ENCODE data around the gene CEPT1. TPM values are rescaled to one million over a fixed set of nuclear protein-coding genes. Genes with fewer than 3 reads are reported as not detected.

CEPT1 gene
- total and polyA plus RNA-seq, 8 donors: 8.5 to 23.8 (median 13.1) TPM

DNA sequence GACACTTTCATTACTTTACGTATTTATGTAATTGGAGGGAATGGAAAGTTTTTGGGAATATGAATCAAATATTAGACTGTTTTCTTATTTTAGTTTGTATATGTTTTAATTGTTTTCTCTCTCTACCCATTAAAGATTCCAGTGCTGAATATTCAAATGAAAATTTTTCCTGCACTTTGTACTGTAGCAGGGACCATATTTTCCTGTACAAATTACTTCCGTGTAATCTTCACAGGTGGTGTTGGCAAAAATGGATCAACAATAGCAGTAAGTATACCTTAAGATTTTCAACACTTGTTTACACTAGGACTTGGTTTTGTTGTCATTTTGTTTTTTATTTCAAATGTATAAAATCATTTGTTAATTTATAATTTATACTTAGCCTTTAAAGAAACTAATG is 42.0 kb downstream of the CEPT1 start:
- Histone ChIP-seq H3K27ac (no peak overlapping the region), H3K36me3 (peaks cover 0 to 19% (median 4%) of the 10 kb centered on the region in 3 donors), H3K9me3 (no peaks in the 10 kb centered on the region), H3K4me3 (no peak overlapping the region), H3K4me1 (peaks cover 0 to 6% (median 0%) of the 10 kb centered on the region in 3 donors), H3K27me3 (no peaks in the 10 kb centered on the region)
- intact Hi-C loops (cut with DNase I): no loop called here
- TF ChIP-seq, protein P1, sequence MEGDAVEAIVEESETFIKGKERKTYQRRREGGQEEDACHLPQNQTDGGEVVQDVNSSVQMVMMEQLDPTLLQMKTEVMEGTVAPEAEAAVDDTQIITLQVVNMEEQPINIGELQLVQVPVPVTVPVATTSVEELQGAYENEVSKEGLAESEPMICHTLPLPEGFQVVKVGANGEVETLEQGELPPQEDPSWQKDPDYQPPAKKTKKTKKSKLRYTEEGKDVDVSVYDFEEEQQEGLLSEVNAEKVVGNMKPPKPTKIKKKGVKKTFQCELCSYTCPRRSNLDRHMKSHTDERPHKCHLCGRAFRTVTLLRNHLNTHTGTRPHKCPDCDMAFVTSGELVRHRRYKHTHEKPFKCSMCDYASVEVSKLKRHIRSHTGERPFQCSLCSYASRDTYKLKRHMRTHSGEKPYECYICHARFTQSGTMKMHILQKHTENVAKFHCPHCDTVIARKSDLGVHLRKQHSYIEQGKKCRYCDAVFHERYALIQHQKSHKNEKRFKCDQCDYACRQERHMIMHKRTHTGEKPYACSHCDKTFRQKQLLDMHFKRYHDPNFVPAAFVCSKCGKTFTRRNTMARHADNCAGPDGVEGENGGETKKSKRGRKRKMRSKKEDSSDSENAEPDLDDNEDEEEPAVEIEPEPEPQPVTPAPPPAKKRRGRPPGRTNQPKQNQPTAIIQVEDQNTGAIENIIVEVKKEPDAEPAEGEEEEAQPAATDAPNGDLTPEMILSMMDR (IDR thresholded peaks at IDR 0.05): no peak
- ATAC-seq: peak in 2 of 4 donors; percentile 40 to 50
- WGBS, 2 donors: 77 to 83% methylated on average over 2 of the region's 2 CpGs
- no peak for DNase-seq
- FAIRE-seq: peak; percentile 69

DNA sequence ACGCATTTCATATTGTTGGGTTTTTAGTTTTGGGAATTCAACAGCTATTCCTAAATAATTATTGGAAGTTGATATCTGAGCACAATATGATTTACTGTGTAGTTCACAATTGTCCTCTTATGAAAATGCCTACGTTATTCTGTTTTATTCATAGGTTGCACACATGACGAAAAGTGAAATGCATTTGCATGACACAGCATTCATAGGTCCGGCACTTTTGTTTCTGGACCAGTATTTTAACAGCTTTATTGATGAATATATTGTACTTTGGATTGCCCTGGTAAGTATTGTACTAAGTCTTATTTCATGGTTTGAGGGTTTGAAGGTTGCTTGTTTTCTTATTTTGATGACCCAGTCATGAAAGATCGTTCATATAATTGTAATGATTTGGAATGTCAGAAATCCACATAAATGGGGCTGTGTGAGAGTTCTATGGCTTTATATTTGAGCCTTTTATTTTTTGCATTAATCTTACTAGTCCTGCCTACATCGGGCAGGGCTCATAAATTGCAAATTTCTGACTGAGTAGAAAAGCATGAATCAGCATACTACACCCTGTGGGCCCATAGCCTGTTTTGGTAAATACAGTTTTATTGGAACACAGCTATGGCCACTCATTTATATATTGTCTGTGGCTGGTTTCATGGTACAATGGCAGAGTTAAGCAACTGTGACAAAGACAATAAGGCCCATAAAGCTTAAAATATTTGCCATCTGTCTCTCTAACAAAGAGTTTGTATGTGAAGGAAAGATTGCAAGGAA is 43.5 kb downstream of the CEPT1 start:
- TF ChIP-seq, protein P1 (IDR thresholded peaks at IDR 0.05): no peak
- H3K27me3 ChIP-seq: no peaks in the 10 kb centered on the region
- H3K4me1 ChIP-seq: peaks cover 0 to 6% (median 0%) of the 10 kb centered on the region in 3 donors
- H3K4me3 ChIP-seq: no peak overlapping the region
- no peaks in the 10 kb centered on the region for H3K9me3 ChIP-seq
- no peak for FAIRE-seq
- intact Hi-C loops (cut with DNase I): no loop called here
- no peak overlapping the region for H3K27ac ChIP-seq
- peaks cover 0 to 33% (median 11%) of the 10 kb centered on the region in 3 donors for H3K36me3 ChIP-seq
- ATAC-seq: no peak
- DNase-seq: no peak
- 95 to 97% methylated on average over 6 of the region's 6 CpGs for WGBS, 2 donors

DNA sequence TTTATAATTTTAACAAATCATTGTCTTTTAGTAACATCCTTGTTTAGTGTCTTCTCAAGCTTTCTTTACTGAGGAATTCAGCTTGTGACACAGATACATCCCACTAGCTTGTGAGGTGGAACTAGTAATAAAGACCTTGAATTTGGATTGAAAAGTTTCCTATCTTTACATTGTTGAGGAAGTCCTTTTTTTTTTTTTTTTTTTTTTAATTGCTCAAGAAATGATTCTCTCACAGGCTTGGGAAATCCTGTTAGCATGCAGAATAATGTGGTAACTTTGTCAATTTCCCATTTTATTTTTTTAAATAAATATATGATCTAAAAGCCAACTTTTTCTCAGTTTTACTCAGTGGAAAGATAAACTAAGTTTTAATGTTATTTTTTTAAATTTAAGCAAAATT is 44.6 kb downstream of the CEPT1 start:
- Histone ChIP-seq H3K4me3 (no peak overlapping the region), H3K27ac (no peak overlapping the region), H3K9me3 (no peaks in the 10 kb centered on the region), H3K27me3 (no peaks in the 10 kb centered on the region), H3K4me1 (peaks cover 0 to 6% (median 0%) of the 10 kb centered on the region in 3 donors), H3K36me3 (peaks cover 0 to 42% (median 11%) of the 10 kb centered on the region in 3 donors)
- no peak for ATAC-seq
- no peak for FAIRE-seq
- no peak for DNase-seq
- intact Hi-C loops (cut with DNase I): no loop called here
- TF ChIP-seq, protein P1 (IDR thresholded peaks at IDR 0.05): no peak

DNA sequence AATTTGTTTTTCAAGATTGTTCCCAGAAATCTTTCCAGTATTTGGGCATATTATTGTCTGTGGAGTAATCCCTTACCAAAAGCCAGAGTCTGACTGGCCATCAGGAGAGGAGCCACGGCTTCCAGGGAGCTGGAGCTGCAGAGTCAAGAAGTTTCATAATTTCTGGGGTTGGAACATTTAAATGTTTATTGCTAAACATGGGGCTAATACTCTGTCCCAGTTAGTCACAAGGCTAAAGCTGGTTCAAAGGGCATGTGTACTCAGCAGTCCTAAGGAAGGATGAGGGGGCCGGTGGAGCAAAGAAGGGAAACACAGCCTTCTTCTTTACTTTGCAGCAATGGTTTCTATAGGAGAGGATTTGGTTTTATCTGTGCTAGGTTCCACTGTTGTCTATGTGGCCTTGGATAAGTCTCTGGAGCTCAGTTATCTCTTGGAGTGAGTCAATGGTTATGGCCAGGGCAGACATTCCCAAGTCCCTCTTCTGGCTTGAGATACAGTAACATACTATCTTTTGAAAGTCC is 51.0 kb downstream of the CEPT1 start:
- ATAC-seq: peak in 3 of 4 donors; percentile 37 to 53 (median 50)
- intact Hi-C loops (cut with DNase I): no loop called here
- DNase-seq: no peak
- Histone ChIP-seq H3K27ac (no peak overlapping the region), H3K4me1 (peaks cover 0 to 15% (median 0%) of the 10 kb centered on the region in 3 donors), H3K27me3 (no peaks in the 10 kb centered on the region), H3K4me3 (no peak overlapping the region), H3K9me3 (no peaks in the 10 kb centered on the region), H3K36me3 (peaks cover 0 to 50% (median 17%) of the 10 kb centered on the region in 3 donors)
- WGBS, 2 donors: 80 to 89% methylated on average over 2 of the region's 2 CpGs
- no peak for FAIRE-seq
- TF ChIP-seq, protein P1 (IDR thresholded peaks at IDR 0.05): no peak

GRCh38 chr1:111191496-111191895 is 51.5 kb downstream of the CEPT1 start:
- ATAC-seq: no peak
- no peak for FAIRE-seq
- no peaks in the 10 kb centered on the region for H3K27me3 ChIP-seq
- no peak for DNase-seq
- H3K4me3 ChIP-seq: no peak overlapping the region
- H3K36me3 ChIP-seq: peaks cover 0 to 55% (median 18%) of the 10 kb centered on the region in 3 donors
- WGBS, 2 donors: 64 to 85% methylated on average over 3 of the region's 3 CpGs
- no peaks in the 10 kb centered on the region for H3K9me3 ChIP-seq
- TF ChIP-seq, protein P1 (IDR thresholded peaks at IDR 0.05): no peak
- H3K4me1 ChIP-seq: peaks cover 0 to 15% (median 0%) of the 10 kb centered on the region in 3 donors
- intact Hi-C loops (cut with DNase I): no loop called here
- no peak overlapping the region for H3K27ac ChIP-seq
